Stimulated activated CD4-positive, alpha-beta T cell treated with anti-CD3 and anti-CD28 coated beads, Interleukin-4, amount 100 ng/mL, for 4 hours (primary cell): Measurements from ENCODE around the gene GRHL1.
"Not testable (repeated sequence)": the region's sequence is repeated elsewhere in the genome, so short reads cannot be mapped to it uniquely, and the experiment has no call there.

Experiments used
- DNase-seq, 2 experiments: peaks; one replicate each; pipeline ENCODE4 v3.0.0-alpha.2; 2020

GRHL1 gene

DNA sequence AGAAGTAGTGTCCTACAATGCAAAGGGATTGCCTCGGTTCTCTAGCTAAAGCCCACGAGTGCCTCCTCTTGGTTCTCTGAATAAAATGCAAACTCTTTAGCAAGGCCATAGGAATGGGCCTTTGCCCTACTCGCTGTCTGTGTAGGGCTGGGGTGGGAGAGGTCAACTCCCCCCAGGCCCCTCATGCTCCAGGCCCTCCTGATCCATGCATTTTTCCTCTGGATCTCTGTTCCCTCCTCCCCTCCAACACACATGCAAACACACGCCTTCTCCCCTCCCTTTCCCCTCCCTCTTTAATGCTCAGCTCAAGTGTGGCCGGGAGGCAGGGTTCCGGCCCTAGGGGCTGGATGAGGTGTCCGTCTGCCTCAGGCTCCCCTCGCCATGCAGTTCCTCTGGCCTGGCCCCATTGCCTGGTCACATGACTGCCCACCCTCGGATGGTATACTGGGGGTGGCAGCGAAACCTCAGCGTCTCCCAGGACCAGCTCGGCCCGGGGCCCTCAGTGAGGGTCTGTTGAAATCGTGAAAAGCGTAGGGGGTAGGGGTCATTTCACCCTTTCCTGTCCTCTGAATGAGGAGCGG lies 77.0 kb downstream of the GRHL1 start:
- DNase-seq = no peak

DNA sequence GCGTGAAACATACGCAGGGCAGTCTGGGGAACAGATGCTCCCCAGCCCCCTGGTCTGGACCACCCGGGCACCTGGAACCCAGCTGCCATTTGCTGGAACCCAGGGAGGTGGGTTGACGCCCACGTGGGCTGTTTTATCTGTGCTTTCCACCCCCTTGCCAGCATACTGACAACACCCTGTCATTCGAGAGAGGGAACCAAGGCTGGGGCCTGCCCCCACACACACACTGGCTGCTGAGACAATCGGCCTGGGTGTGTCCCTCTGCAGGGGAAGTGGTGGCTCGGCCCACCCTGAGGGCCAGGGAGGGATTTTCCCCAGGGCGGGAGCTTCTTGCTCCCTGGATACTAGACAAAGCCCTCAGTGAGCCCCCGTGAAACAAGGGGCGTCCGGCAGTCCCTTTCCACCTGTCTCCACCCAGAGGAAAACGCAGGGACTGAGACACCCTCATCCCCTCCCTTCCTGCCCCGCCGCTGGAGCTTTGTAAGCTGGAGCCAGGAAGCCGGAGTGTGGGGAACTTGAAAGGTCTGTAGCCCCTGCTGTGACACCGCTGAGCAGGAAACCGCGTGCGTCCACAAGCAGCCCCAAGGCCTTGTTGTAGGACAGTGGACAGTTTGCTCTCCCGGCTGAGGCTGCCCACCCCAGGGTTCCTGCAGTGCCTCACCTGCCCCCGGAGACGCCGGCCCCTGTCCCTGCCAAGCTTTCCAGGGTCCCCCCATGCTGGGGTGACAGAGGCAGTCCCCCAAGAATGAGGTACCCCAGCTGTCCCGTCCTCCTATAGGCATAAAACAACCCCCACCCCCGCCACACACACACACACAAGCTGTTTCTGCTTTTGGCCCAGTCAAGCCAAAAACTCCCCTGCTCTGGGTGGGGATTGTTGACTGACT lies 77.7 kb downstream of the GRHL1 start:
- peak; percentile 24 to 59 for DNase-seq

GRCh38 chr2:10029875-10030223 lies 78.4 kb downstream of the GRHL1 start:
- no peak for DNase-seq

DNA sequence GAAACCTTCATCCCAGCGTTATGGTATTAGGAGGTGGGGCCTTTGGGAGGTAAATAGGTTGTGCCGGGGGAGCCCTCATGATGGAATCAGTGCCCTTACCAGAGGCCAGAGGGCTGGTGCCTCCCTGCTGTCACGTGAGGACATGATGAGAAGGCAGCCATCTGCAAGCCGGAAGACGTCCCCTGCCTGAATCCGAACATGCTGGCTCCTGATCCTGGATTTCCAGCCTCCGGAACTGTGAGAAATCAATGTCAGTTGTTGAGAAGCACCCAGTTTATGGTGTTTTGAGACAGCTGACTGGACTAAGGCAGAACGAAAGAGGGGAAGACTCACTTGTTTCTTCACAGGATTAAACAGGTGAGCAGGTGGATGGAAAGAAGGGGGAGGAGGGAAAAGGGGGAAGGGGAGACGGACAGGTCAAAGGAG lies 78.8 kb downstream of the GRHL1 start:
- no peak for DNase-seq

DNA sequence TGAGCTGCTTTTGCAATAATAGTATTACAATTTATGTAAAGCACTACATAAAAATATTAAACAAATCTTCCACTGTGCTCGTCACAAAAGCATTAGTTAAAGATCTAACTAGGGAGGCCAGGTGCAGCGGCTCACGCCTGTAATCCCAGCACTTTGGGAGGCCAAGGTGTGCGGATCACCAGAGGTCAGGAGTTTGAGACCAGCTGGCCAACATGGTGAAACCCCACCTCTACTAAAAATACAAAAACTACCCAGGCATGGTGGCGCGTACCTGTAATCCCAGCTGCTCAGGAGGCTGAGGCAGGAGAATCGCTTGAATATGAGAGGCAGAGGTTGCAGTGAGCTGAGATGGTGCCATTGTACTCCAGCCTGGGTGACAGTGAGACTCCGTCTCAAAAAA lies 79.3 kb downstream of the GRHL1 start:
- DNase-seq = not testable (repeated sequence)

DNA sequence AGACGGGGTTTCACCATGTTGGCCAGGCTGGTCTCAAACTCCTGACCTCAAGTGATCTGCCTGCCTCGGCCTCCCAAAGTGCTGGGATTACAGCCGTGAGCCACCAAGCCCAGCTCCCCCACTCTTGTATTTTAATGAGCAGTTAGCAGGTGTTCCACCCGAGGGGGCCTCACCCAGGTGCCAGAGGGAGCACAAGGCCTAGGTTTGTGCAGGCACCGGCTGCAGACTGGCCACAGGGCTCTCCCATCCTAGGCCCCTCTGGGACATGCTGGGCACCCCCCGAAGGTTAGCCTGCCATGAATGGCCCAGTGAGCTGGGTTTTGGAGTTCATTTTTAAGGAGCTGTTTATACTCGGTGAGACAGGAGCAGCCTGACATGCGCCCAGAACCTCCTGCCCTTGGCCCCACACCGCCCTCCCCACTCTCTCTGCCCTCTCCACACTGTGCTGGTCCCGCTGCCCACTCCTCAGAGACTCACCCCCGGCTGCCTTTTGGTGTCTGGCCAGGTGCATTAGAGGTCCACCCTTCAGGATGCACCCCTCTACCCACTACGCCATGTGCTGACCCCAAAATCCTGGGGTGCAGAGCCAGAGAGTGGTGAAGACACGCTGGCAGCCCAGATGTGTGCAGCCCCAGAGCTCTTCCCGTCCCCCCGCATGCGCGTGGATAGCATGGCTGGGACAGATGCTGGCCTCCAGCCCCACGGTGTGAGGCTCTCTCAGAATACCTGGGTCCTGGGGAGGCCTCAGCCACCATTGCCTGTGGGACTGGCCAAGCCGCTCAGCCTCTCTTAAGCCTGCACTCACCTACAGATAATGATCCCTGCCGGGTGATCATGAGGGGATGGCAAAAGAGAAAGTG lies 80.6 kb downstream of the GRHL1 start:
- no peak for DNase-seq

DNA sequence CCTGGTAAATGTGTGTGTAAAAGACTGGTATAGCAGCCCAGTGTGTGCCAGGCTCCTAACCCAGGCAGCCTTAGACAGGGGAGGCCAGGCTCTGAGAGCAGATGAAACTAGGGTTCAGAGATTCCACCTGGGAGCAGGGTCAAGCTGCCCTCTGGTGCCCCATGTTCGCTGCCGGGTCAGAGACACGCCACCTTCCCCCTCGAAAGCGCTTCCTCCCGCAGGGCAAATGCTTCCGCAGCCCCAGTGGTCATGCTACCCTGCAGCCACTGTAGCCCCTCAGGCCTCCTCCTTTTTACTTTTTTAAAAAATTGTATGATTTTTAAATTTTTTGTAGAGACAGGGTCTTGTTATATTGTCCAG lies 81.2 kb downstream of the GRHL1 start:
- DNase-seq = no peak

DNA sequence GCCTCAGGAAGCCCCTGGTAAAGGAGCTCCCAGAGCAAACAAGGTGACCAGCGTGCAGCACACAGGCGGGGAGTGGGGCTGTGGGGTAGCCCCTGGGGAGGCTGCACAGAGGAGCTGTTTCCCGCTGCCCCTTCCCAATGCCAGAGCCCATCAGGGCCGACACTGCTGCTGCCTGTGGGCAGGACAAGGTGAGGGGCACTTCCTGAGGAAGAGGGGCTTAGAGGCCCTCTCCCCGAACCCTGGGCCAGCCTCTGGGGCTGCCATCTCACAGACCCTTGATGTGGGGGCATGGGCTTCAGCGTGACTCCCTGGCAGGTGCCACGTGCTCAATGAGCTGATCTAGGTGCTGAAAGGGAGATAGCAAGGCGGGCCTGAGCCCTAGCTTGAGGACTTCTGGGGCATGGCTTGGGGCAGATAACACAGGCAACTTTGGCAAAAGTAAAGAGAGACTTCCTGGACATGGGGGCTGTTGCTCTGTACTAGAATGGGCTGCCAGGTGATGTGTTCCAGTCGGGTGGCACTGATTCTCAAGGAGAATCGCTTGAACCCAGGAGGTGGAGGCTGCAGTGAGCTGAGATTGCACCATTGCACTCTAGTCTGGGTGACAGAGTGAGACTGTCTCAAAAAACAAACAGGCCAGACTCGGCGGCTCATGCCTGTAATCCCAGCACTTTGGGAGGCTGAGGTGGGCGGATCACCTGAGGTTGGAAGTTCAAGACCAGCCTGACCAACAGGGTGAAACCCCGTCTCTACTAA lies 81.9 kb downstream of the GRHL1 start:
- DNase-seq = no peak

DNA sequence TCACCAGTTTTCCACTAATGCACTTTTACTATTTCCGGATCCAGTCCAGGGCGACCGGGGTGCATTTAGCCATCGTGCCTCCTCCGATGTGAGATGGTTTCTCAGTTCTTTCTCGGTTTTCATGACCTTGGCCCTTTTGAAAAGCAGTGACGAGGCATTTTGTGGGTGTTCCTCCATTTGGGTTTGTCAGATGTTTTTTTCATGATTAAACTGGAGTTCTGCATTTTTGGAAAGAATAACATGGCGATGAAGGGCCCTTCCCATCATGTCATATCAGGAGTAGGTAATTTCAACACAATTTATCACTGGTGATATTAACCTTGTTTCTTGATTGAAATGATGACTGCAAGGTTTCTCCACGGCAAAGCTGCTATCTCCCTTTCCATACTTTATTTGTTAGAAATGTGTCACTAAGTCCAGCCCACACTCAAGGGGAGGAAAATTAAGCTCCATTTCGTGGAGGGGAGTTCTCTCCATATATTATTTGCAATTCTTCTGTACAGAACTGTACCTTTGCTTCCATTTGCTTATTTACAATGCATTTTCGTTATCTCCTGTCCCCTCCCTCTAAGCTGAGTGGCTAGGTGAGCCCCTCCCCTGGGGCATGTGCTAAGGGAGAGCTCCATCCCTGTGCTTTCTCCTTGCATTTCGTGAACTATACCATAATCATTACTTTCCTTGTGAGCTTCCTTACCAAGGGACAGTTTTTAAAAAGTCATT lies 83.0 kb downstream of the GRHL1 start:
- DNase-seq = no peak

DNA sequence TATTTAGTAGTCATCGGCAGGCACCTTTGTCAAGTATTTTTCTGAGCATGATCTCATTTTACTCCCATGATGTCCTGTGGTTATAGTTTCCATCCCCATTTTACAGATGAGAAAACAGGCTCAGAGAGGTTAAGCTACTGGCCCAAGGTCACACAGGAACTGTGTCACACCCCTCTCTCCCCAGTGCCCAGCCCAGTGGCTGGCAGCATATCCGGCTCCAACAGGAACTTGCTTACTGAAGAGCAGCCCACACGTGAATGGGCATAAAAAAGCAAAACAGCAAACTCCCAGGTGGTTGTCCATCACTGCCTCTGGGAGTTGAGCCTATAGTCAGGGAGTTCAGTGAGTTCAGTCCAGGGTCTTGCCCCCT lies 83.5 kb downstream of the GRHL1 start:
- no peak for DNase-seq

GRCh38 chr2:10035633-10036032 lies 84.1 kb downstream of the GRHL1 start:
- DNase-seq = no peak

DNA sequence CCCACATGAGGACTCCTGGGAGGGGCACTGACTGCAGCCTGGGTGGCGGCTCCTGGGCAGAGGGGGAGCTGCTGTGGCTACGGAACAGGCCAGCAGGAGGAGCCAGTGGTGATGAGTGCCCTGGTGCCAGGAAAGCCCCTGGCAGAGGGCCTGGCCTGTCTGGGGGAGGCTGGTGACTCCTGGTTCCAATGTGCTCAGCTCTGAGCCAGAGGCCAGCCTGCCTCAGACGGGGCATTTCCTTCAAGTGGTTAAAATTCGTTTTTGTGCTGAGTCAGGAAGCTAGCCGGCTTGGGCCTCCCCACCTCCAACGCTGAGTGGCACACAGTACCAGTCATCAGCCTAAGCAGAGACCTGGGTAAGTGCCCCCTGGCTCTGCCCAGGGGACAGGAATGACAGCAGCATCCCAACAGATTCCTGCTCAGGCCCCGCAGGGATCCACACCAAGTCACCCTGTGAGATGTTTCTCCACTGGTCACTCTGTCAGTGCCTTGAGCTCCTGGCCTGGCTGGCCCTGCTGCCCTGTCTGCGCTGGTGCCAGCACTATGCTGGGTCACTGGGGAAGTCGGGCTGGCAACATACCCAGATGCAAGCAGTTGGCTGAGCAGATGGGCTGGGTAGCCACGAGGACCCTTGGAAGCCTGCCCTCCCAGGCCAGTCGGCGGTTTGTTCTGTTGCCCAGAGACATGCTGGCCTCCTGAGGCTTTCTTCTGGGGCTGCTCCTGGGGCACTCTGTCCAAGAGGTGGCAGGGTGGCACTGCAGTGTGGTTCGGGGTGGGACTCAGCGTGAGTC lies 84.8 kb downstream of the GRHL1 start:
- DNase-seq = peak; percentile 18 to 37

DNA sequence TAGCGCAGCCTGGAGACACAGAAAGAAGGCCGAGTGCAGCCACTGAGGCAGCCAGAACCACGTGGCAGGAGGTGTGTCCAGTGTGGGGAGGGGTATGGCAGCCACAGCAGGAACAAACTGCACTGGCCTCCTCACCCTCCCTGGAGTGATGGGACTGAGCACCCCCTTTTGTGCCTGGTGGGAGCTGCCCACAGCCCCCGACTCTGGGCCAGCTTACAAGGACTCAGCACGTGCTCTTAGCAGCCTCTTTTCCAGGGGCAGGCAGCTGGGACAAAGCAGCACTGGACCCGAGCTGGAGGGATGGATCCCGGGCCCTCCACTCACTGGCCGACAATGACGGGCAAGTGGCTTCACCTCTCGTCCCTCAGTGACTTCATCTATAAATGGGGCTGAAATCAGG lies 86.6 kb downstream of the GRHL1 start:
- no peak for DNase-seq

- DNase-seq = no peak
Measured at GRCh38 chr2:10038716-10039115, 87.2 kb downstream of the GRHL1 start.

GRCh38 chr2:10039658-10040410 lies 88.3 kb downstream of the GRHL1 start:
- DNase-seq = no peak

DNA sequence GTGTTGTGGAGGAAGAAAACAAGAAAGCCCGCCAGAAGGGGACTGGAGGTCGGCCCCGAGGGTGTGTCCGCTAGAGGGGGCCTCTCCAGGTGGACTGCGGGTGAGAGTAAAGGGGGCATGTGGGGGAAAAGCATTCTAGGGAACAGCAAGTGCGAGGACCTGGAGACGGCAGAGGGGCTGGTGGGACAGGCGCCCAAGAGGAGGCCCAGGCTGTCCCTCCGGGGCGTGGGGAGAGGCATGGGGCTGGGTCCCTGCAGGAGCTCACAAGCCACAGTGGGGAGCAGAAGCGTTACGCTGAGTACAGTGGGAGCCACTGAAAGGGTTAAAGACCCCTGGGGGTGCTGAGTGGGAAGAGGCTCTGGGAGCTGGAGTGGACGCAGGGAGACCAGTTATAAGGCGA lies 90.2 kb downstream of the GRHL1 start:
- DNase-seq = no peak

DNA sequence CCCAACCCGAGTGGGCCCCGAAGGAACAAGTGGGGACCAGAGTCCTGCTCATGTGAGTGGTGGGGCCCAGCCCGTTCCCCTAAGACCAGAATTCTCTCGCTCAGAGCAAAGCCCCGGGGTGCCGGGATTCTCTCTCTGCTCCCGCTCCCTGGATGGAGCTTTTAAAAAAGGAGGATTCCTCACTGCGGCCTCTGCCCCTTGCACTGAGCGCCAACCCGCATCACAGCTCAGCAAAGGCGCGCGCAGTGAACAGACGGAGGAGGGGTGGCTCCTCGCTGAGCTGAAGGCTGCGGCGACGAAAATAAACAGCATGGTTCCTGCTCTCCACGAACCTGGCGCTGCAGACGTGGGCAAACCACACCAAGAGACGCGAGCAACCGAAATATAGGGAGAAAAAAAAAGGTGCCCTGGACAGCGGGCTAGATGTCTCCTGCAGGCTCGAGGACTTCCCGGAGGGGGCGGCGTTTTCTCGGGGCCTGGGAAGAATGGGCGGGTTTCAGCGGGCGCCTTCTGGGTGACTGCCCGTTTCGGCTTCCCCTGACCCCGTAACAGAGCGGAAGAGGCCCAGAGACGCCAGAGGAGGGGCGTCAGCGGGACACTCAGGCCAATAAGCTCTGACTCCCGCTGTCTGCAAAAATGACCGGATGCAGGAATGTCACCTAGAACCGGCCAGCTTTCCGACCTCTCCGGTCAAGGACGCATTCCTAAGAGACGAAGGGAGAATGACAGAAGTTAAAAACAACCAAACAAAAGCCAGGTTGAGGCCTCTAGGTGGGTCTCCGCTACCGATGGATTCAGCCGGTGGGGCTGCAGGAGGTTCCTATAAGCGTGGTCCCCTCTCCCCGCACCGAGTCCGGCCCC lies 91.0 kb downstream of the GRHL1 start:
- peak; percentile 15 to 28 for DNase-seq

GRCh38 chr2:10043256-10043905 lies 91.9 kb downstream of the GRHL1 start, which contains the start of gene KLF11:
Gene KLF11, plus strand, starts transcription at chr2:10043550. Its CDS starts 167 bp downstream, at chr2:10043717.
- DNase-seq = peak; percentile 81 to 82
